ENCODE results near the gene ITGB7. TPM values are rescaled to one million over a fixed set of nuclear protein-coding genes. Genes with fewer than 3 reads are reported as not detected.
A peak's percentile ranks its signal among the peaks of the same experiment; 100 is the strongest.
"Not testable (repeated sequence)": the region's sequence is repeated elsewhere in the genome, so short reads cannot be mapped to it uniquely, and the experiment has no call there.

ITGB7 gene
- total and polyA plus RNA-seq, 10 of the 15 experiments (the other 5 are each of a cell fraction or from before 2014, with no cell fraction given), result 54.5 to 487 (median 252) TPM

DNA sequence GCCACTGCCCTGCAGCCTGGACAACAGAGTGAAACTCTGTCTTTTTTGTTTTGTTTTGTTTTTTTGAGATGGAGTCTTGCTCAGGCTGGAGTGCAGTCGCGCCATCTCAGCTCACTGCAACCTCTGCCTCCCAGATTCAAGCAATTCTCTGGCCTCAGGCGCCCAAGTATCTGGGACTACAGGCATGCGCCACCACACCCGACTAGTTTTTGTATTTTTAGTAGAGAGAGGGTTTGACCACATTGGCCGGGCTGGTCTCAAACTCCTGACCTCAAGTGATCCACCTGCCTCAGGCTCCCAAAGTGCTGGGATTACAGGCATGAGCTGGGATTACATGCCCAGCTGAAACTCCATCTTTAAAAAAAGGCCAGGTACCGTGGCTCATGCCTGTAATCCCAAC, 4.7 kb downstream of the ITGB7 start:
- ChIA-PET POLR2A (interaction anchor here (0.6 to 5.1 kb wide), 9 partner anchors 7 to 117 kb away, joined by 3 to 47 read pairs (median 4); partner anchors contain the start of genes CSAD, ITGB7, PFDN5 and ZNF740), CTCF (interaction anchor here (1.0 to 7.7 kb wide), 12 partner anchors 8 to 137 kb away, joined by 3 to 78 read pairs (median 4); partner anchors contain the start of genes ESPL1, ITGB7 and PFDN5), RAD21 (ENCODE audit: unreplicated experiment) (interaction anchor here (0.8 to 4.8 kb wide), 9 partner anchors 9 to 66 kb away, joined by 3 to 23 read pairs (median 5); partner anchors contain the start of genes CSAD, ESPL1 and ZNF740), SMC1A (ENCODE audit: uncharacterized antibody, unreplicated experiment) (interaction anchor here (1.0 to 6.0 kb wide), 12 partner anchors 7 to 123 kb away, joined by 3 to 29 read pairs (median 4); partner anchors contain the start of genes CSAD, ESPL1 and ZNF740)
- H3K27me3 ChIP-seq (replicated peaks in 1 of 2; ENCODE audit: control insufficient read depth in 2 of 2, insufficient read depth in 2 of 2, low read length in 1 of 2); intact Hi-C loops (cut with micrococcal nuclease; ENCODE audit: unreplicated experiment); BruUV-seq (replicated peaks); H4K20me1 ChIP-seq (ENCODE audit: control insufficient read depth, insufficient read depth); DNase-seq (ENCODE audit: low read depth, low spot score); H3K9me3 ChIP-seq (replicated peaks; ENCODE audit: control insufficient read depth, insufficient read depth, low read length); H3K9ac ChIP-seq (ENCODE audit: control insufficient read depth, insufficient read depth, low read length); ATAC-seq; FAIRE-seq; H2AFZ ChIP-seq (ENCODE audit: control insufficient read depth, low read depth, low read length); in situ Hi-C loops (cut with MboI): not testable (repeated sequence)
- H3K4me3 ChIP-seq, result peak overlapping the region; percentile 90
- peak overlapping the region; percentile 84 for H3K4me2 ChIP-seq (ENCODE audit: control insufficient read depth, insufficient read depth)
- H3K4me1 ChIP-seq (ENCODE audit: control insufficient read depth, insufficient read depth, low read length), result peaks cover 47% of the 10 kb centered on the region
- H3K27ac ChIP-seq (ENCODE audit: control insufficient read depth, insufficient read depth), result peak overlapping the region; percentile 69
- 14% methylated on average over 7 of the region's 7 CpGs for WGBS (ENCODE audit: insufficient coverage, insufficient replicate concordance, low lambda C conversion rate, missing lambda C conversion rate)
- H3K79me2 ChIP-seq (ENCODE audit: control insufficient read depth, insufficient read depth, low read length), result peaks cover 74% of the 10 kb centered on the region
- peak; percentile 2; the same call in 1 of the 2 replicates for TF ChIP-seq HDGF (IDR thresholded peaks at IDR 0.05)
- peak; percentile 46; the same call in 1 of the 2 replicates for TF ChIP-seq IKZF1 (conservative IDR thresholded peaks at IDR 0.05)
- peak; percentile 13; the same call in 1 of the 2 replicates for TF ChIP-seq NBN (IDR thresholded peaks at IDR 0.05)
- 0 out of 2 replicates have a peak, but pooled peaks have one; percentile 48 for TF ChIP-seq EED (IDR thresholded peaks at IDR 0.05; ENCODE audit: low read depth)
- TF ChIP-seq MTA3 (IDR thresholded peaks at IDR 0.05; ENCODE audit: borderline replicate concordance, low read length), result 0 out of 2 replicates have a peak, but pooled peaks have one; percentile 20
- 0 out of 2 replicates have a peak, but pooled peaks have one; percentile 30 for TF ChIP-seq NR2F1 (conservative IDR thresholded peaks at IDR 0.05)
- TF ChIP-seq RUNX3 (IDR thresholded peaks at IDR 0.05; ENCODE audit: low read length), result peak; percentile 39; the same call in 1 of the 2 replicates
- TF ChIP-seq DPF2 (IDR thresholded peaks at IDR 0.05), result peak; percentile 22; the same call in 1 of the 2 replicates
- H3K36me3 ChIP-seq (ENCODE audit: control insufficient read depth in 2 of 2, insufficient read depth in 2 of 2, low read length in 1 of 2), result peaks cover 7 to 16% of the 10 kb centered on the region in 2 experiments

Measured in GM12878 (cell line).